GM23248 (cell line): Measurements from ENCODE around the gene EBF4. TPM values are rescaled to one million over a fixed set of nuclear protein-coding genes. Genes with fewer than 3 reads are reported as not detected.
A peak's percentile ranks its signal among the peaks of the same experiment; 100 is the strongest.
"Not testable (repeated sequence)": the region's sequence is repeated elsewhere in the genome, so short reads cannot be mapped to it uniquely, and the experiment has no call there.

Experiments
- DNase-seq: peaks from one replicate; pipeline ENCODE4 v3.0.0-alpha.2; 2015
- H2AFZ ChIP-seq: fragments of 200-600 bp; sonication (generic); 2 replicates; pipeline ENCODE4 v1.6.1; 2016; ENCODE audit warnings: antibody characterized with exemption
- H3F3A ChIP-seq: fragments of 200-600 bp; sonication (generic); 2 replicates; pipeline ENCODE4 v1.6.1; 2016; ENCODE audit warnings: mild to moderate bottlenecking, antibody characterized with exemption, mixed run types; ENCODE audit not compliant: insufficient read depth
- H3K27ac ChIP-seq: fragments of 200-600 bp; sonication (generic); 2 replicates; pipeline ENCODE4 v1.5.1; 2016; ENCODE audit warnings: mild to moderate bottlenecking
- H3K27me3 ChIP-seq: fragments of 200-600 bp; sonication (generic); replicated peaks from 2 replicates; pipeline ENCODE4 v1.6.1; 2016; ENCODE audit warnings: mild to moderate bottlenecking; ENCODE audit not compliant: insufficient read depth
- H3K36me3 ChIP-seq: fragments of 200-600 bp; sonication (generic); 2 replicates; pipeline ENCODE4 v1.6.1; 2016; ENCODE audit warnings: low read depth, mild to moderate bottlenecking
- H3K4me1 ChIP-seq: fragments of 200-600 bp; sonication (generic); 2 replicates; pipeline ENCODE4 v1.6.1; 2016; ENCODE audit warnings: mild to moderate bottlenecking; ENCODE audit not compliant: insufficient read depth
- H3K4me2 ChIP-seq: fragments of 200-600 bp; sonication (generic); one replicate; pipeline ENCODE4 v1.6.1; 2016; ENCODE audit warnings: mild to moderate bottlenecking; ENCODE audit not compliant: unreplicated experiment
- H3K4me3 ChIP-seq: fragments of 200-600 bp; sonication (generic); 2 replicates; pipeline ENCODE4 v1.5.1; 2016; ENCODE audit warnings: mild to moderate bottlenecking
- H3K79me2 ChIP-seq: fragments of 200-600 bp; sonication (generic); 2 replicates; pipeline ENCODE4 v1.6.1; 2016; ENCODE audit warnings: mild to moderate bottlenecking; ENCODE audit not compliant: insufficient read depth
- H3K9ac ChIP-seq: fragments of 200-600 bp; sonication (generic); 2 replicates; pipeline ENCODE4 v1.6.1; 2016; ENCODE audit warnings: mild to moderate bottlenecking
- H3K9me2 ChIP-seq: fragments of 200-600 bp; sonication (generic); 2 replicates; pipeline ENCODE4 v1.6.1; 2016; ENCODE audit warnings: mixed run types, mild to moderate bottlenecking, moderate library complexity; ENCODE audit not compliant: insufficient read depth
- H3K9me3 ChIP-seq: fragments of 200-600 bp; sonication (generic); one replicate; pipeline ENCODE4 v1.6.1; 2017; ENCODE audit warnings: low read depth
- H4K20me1 ChIP-seq: fragments of 200-600 bp; sonication (generic); 2 replicates; pipeline ENCODE4 v1.6.0; 2016; ENCODE audit not compliant: insufficient read depth
- EZH2 ChIP-seq: fragments of 200-600 bp; sonication (generic); IDR thresholded peaks from 2 replicates; pipeline ENCODE4 v1.6.1; 2018; ENCODE audit warnings: antibody characterized with exemption, mild to moderate bottlenecking; ENCODE audit not compliant: insufficient read depth, poor library complexity, severe bottlenecking
- EZH2phosphoT487 ChIP-seq: fragments of 200-600 bp; sonication (generic); IDR thresholded peaks from 2 replicates; pipeline ENCODE4 v1.6.1; 2018; ENCODE audit warnings: antibody characterized with exemption, moderate library complexity, mild to moderate bottlenecking, low read depth; ENCODE audit not compliant: insufficient read depth
- WGBS, 2 experiments: methylation state at CpG; one replicate each; pipeline ENCODE4 v1.1.6; 2015 to 2017; ENCODE audit warnings: low lambda C conversion rate in 2 of 2, low coverage in 1 of 2; ENCODE audit errors: missing lambda C conversion rate in 2 of 2; 5-methylcytosine and 5-hydroxymethylcytosine counted together
- in situ Hi-C: fragments of 300-500 bp; cut with MboI; formaldehyde crosslinking; loops from 2 replicates; pipeline ENCODE4 v1.15.0; 2020
- microRNA counts: library from miRNA; unstranded; fragments of <30 nt; microRNA quantifications from one replicate; lab custom pipeline; 2016
- microRNA-seq: library from miRNA; unstranded; fragments of <30 nt; microRNA quantifications from one replicate; pipeline ENCODE4, GENCODE V29; 2016; ENCODE audit warnings: borderline number of aligned reads
- polyA plus RNA-seq: library from polyadenylated mRNA; unstranded; fragments of >200 nt; fragmentation: Nextera tagmentation; extraction: Ambion mirVana; gene quantifications from 2 replicates; pipeline ENCODE4 v1.2.1, GENCODE V29; 2016
- small RNA-seq: library from RNA; depleted of rRNA; stranded (forward); fragments of <200 nt; gene quantifications from one replicate; pipeline ENCODE3, GENCODE V24; 2014; ENCODE audit warnings: low read depth, low replicate concordance
- total RNA-seq: library from RNA; depleted of rRNA; stranded (reverse); fragments of >200 nt; shearing (Covaris generic); gene quantifications from 2 replicates; pipeline ENCODE4 v1.2.3, GENCODE V29; 2014; rRNA removed

The EBF4 gene
- total and polyA plus RNA-seq, 2 experiments from 2014 or later: 0.36 TPM; not detected in 1

DNA sequence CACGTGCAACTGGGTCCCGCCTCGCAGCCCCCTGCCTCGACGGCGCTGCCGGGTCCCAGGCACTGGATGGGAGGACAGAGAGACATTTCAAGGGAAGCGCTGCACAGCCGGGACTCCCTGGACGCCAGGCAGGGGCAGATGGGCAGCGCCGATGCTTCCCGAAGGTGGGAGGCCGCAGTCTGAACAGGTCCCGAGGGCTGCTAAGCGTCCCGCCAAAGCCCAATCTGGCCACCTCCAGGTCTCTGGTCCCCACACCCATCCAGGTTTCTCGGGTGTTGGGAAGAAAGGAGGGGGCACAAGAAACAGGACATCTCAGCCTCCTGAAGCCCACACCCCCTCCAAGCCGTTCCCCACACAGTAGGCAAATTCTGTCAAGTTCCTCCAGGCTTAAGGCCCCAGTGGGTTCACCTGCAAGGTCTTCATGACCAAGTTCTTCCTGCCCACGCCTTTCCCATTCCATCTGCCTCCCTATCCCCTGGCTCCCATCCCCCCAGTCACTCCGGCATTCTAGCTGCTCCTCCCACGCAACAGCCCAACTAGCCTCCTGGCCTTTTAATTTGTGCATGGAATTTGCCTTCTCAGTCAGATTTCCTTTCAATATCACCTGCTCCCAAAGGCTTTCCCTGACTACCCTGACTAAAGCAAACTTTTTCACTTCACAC, 113.2 kb downstream of the EBF4 start:
- H2AFZ ChIP-seq: no peak overlapping the region
- no peaks in the 10 kb centered on the region for H3K36me3 ChIP-seq
- H3K27me3 ChIP-seq: peaks cover 76% of the 10 kb centered on the region
- no peak overlapping the region for H3K27ac ChIP-seq
- no peak for TF ChIP-seq EZH2
- TF ChIP-seq EZH2phosphoT487: no peak
- no peak overlapping the region for H3K4me2 ChIP-seq
- no peaks in the 10 kb centered on the region for H4K20me1 ChIP-seq
- in situ Hi-C loops: no loop called here
- H3K4me1 ChIP-seq: no peaks in the 10 kb centered on the region
- H3K9ac ChIP-seq: no peak overlapping the region
- 23 to 27% methylated on average over 20 to 22 of the region's 22 CpGs for WGBS, 2 experiments
- no peaks in the 10 kb centered on the region for H3K9me3 ChIP-seq
- DNase-seq: no peak
- H3K79me2 ChIP-seq: no peaks in the 10 kb centered on the region
- no peak overlapping the region for H3K4me3 ChIP-seq
- no peaks in the 10 kb centered on the region for H3F3A ChIP-seq
- no peaks in the 10 kb centered on the region for H3K9me2 ChIP-seq

DNA sequence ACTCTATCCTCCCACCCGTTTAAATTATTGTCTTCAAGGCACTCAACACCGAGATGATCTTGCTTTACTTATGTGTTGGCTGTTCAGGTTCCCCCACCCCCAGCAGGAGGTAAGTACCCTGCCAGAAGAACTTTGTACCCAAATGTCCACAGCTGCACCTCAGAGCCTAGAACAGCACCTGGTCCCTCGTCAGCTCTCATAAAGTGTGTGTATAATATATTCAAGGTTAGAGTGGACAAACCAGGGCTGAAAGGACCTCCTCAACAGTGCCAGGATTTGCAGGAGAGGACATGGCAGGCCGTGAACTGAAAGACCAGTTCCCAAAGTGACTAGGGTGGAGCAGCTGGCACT, 113.7 kb downstream of the EBF4 start:
- Histone ChIP-seq H3K79me2 (no peaks in the 10 kb centered on the region), H3K4me3 (no peak overlapping the region), H3K36me3 (no peaks in the 10 kb centered on the region), H3K9ac (no peak overlapping the region), H3K27ac (no peak overlapping the region), H4K20me1 (no peaks in the 10 kb centered on the region), H3K9me3 (peaks cover under 1% of the 10 kb centered on the region), H3K4me1 (no peaks in the 10 kb centered on the region), H2AFZ (no peak overlapping the region), H3K27me3 (peaks cover 71% of the 10 kb centered on the region), H3K4me2 (no peak overlapping the region), H3F3A (no peaks in the 10 kb centered on the region), H3K9me2 (no peaks in the 10 kb centered on the region)
- TF ChIP-seq EZH2 (no peak), EZH2phosphoT487 (no peak)
- WGBS, 2 experiments: 43% methylated on average over 4 of the region's 4 CpGs
- no peak for DNase-seq
- in situ Hi-C loops: no loop called here

DNA sequence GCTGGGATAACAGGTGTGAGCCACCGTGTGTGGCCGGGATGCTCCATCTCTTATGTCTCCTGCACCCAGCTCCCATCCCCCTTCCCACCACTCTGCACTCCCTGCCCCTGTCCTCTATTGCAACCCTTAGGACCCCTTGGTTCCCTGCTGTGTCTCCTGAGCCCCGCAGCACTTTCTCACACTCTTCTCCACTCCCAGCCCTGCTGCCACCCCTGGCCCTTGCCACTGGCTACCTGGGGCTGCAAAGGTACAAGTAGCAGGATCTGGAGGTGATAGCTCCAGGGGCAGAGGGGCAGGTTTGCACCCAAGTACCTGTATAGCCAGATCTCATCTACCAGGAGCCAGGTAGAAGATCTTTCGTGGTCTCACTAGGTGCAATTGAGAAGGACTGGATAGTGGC, 114.4 kb downstream of the EBF4 start:
- 27 to 56% methylated on average over 2 to 4 of the region's 4 CpGs for WGBS, 2 experiments
- no peak for DNase-seq
- no peaks in the 10 kb centered on the region for H3F3A ChIP-seq
- H3K9me3 ChIP-seq: peaks cover 3% of the 10 kb centered on the region
- TF ChIP-seq EZH2 (no peak), EZH2phosphoT487 (no peak)
- in situ Hi-C loops: no loop called here
- H3K9me2 ChIP-seq: no peaks in the 10 kb centered on the region
- no peaks in the 10 kb centered on the region for H3K79me2 ChIP-seq
- no peaks in the 10 kb centered on the region for H4K20me1 ChIP-seq
- no peak overlapping the region for H3K4me2 ChIP-seq
- no peak overlapping the region for H2AFZ ChIP-seq
- H3K27me3 ChIP-seq: peaks cover 67% of the 10 kb centered on the region
- H3K36me3 ChIP-seq: no peaks in the 10 kb centered on the region
- no peaks in the 10 kb centered on the region for H3K4me1 ChIP-seq
- H3K4me3 ChIP-seq: no peak overlapping the region
- H3K9ac ChIP-seq: no peak overlapping the region
- no peak overlapping the region for H3K27ac ChIP-seq

DNA sequence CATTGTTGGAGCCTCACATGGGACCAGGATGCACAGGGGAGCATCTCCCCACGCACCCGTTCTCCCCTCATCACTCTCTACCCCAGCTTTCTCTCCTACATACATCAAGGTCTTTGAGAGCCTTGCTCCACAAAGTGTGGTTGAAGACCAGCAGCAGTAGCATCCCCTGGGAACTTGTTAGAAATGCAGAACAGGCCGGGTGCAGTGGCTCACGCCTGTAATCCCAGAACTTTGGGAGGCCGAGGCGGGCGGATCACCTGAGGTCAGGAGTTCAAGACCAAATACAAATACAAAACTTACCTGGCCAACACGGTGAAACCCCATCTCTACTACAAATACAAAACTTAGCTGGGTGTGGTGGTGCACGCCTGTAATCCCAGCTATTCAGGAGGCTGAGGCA, 115.3 kb downstream of the EBF4 start:
- H3K27ac ChIP-seq, DNase-seq, H3K9me3 ChIP-seq, H4K20me1 ChIP-seq, H2AFZ ChIP-seq, H3F3A ChIP-seq, H3K4me3 ChIP-seq, H3K4me1 ChIP-seq, in situ Hi-C loops, H3K79me2 ChIP-seq, H3K9me2 ChIP-seq, H3K4me2 ChIP-seq, H3K36me3 ChIP-seq, H3K9ac ChIP-seq: not testable (repeated sequence)
- 61 to 72% methylated on average over 9 of the region's 9 CpGs for WGBS, 2 experiments
- peaks cover 58% of the 10 kb centered on the region for H3K27me3 ChIP-seq

DNA sequence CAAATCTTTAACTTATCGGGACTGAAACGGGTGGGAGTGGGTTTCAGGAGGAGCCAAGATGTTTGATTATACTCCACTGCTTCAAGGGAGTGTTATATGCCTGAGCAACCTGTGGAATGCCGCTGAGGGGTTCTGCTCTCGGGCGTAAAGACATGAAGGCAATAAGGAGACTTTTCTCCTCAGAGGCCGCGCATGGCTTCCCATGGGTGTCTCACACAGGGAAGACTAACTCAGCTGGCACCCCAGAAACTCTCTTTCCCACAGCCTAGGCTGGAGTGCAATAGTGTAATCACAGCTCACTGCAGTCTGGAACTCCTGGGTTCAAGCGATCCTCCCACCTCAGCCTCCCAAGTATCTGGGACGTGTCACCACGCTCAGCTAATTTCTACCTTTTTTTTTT, 117.1 kb downstream of the EBF4 start:
- H3K9me2 ChIP-seq: no peaks in the 10 kb centered on the region
- H3K4me1 ChIP-seq: peaks cover 6% of the 10 kb centered on the region
- TF ChIP-seq EZH2phosphoT487: no peak
- TF ChIP-seq EZH2: no peak
- WGBS, 2 experiments: 82 to 85% methylated on average over 10 of the region's 10 CpGs
- H3K79me2 ChIP-seq: no peaks in the 10 kb centered on the region
- peaks cover 40% of the 10 kb centered on the region for H3K27me3 ChIP-seq
- H3K4me2 ChIP-seq: no peak overlapping the region
- H3F3A ChIP-seq: no peaks in the 10 kb centered on the region
- H3K9ac ChIP-seq: no peak overlapping the region
- in situ Hi-C loops: no loop called here
- no peaks in the 10 kb centered on the region for H3K36me3 ChIP-seq
- peaks cover 3% of the 10 kb centered on the region for H3K9me3 ChIP-seq
- no peak for DNase-seq
- no peak overlapping the region for H3K4me3 ChIP-seq
- no peaks in the 10 kb centered on the region for H4K20me1 ChIP-seq
- H3K27ac ChIP-seq: no peak overlapping the region
- H2AFZ ChIP-seq: no peak overlapping the region

MicroRNA genes within 50 kb of the gene (microRNA counts, 767-probe panel; counts per million panel counts)
- microRNA hsa-miR-1292 (lab: Ali Mortazavi, UCI): 447 counts per million, percentile 86 among the panel's probes with 10 or more counts

Small RNA genes lying within 50 kb of the gene (microRNA-seq; reads per million reads assigned to microRNA genes)
- gene MIR1292: 14.8 reads per million, percentile 23 among the genes with 10 or more reads in this experiment

Small RNA genes lying within 50 kb of the gene (small RNA-seq; reads per million reads assigned to genes)
- gene SNORA51 (not detected), gene SNORD110 (not detected), gene SNORD56 (not detected), gene SNORD57 (not detected), gene SNORD86 (not detected)

Other genes with a start within 250 kb of the EBF4 start
- gene SNRPB, start 222.0 kb upstream of the EBF4 start, total RNA-seq: 234 and 280 TPM in 2 replicates
- gene SNRPB, start 222.0 kb upstream of the EBF4 start, polyA plus RNA-seq: 221 and 236 TPM in 2 replicates
- gene ZNF343, start 183.9 kb upstream of the EBF4 start, total RNA-seq: 7.5 and 11.0 TPM in 2 replicates
- 7.0 and 8.1 TPM in 2 replicates for gene ZNF343, start 183.9 kb upstream of the EBF4 start, polyA plus RNA-seq
- not detected in 2 replicates for gene TMC2, start 156.2 kb upstream of the EBF4 start, total RNA-seq
- not detected in 2 replicates for gene TMC2, start 156.2 kb upstream of the EBF4 start, polyA plus RNA-seq
- 123 and 130 TPM in 2 replicates for gene NOP56, start 40.1 kb upstream of the EBF4 start, total RNA-seq
- gene NOP56, start 40.1 kb upstream of the EBF4 start, polyA plus RNA-seq: 139 and 149 TPM in 2 replicates
- gene IDH3B, start 28.6 kb upstream of the EBF4 start, total RNA-seq: 76.3 and 91.1 TPM in 2 replicates
- gene IDH3B, start 28.6 kb upstream of the EBF4 start, polyA plus RNA-seq: 75.6 and 79.5 TPM in 2 replicates
- gene CPXM1, start 107.8 kb downstream of the EBF4 start, total RNA-seq: not detected in 2 replicates
- 0.08 TPM in 1 of 2 replicates, not detected in the other for gene CPXM1, start 107.8 kb downstream of the EBF4 start, polyA plus RNA-seq
- not detected in 2 replicates for gene C20orf141, start 122.2 kb downstream of the EBF4 start, total RNA-seq
- gene C20orf141, start 122.2 kb downstream of the EBF4 start, polyA plus RNA-seq: not detected in 2 replicates
- not detected in 2 replicates for gene TMEM239, start 123.6 kb downstream of the EBF4 start, total RNA-seq
- not detected in 2 replicates for gene TMEM239, start 123.6 kb downstream of the EBF4 start, polyA plus RNA-seq
- gene PCED1A, start 147.9 kb downstream of the EBF4 start, total RNA-seq: 36.8 and 39.2 TPM in 2 replicates
- gene PCED1A, start 147.9 kb downstream of the EBF4 start, polyA plus RNA-seq: 17.3 and 20.7 TPM in 2 replicates
- 35.2 and 36.2 TPM in 2 replicates for gene VPS16, start 148.0 kb downstream of the EBF4 start, total RNA-seq
- 23.0 and 24.2 TPM in 2 replicates for gene VPS16, start 148.0 kb downstream of the EBF4 start, polyA plus RNA-seq
- 27.4 and 50.8 TPM in 2 replicates for gene PTPRA, start 180.7 kb downstream of the EBF4 start, total RNA-seq
- 37.4 and 37.9 TPM in 2 replicates for gene PTPRA, start 180.7 kb downstream of the EBF4 start, polyA plus RNA-seq